ENCODE data around the gene MCRS1. TPM values are rescaled to one million over a fixed set of nuclear protein-coding genes. Genes with fewer than 3 reads are reported as not detected.

Gene MCRS1
- total RNA-seq, 1 donor from 2014 or later, result 97.9 TPM

GRCh38 chr12:49521389-49521788 is 46.6 kb downstream of the MCRS1 start:
- no peak for DNase-seq
- TF ChIP-seq CTCF (IDR thresholded peaks at IDR 0.05; ENCODE audit: borderline replicate concordance), result no peak
- intact Hi-C loops (cut with micrococcal nuclease), result no loop called here
- Histone ChIP-seq H3K27me3 (ENCODE audit: low read depth) (no peaks in the 10 kb centered on the region), H3K9me3 (replicated peaks) (no peaks in the 10 kb centered on the region), H3K36me3 (peaks cover 35% of the 10 kb centered on the region), H3K4me1 (peaks cover 13% of the 10 kb centered on the region), H3K4me3 (no peak overlapping the region), H3K27ac (replicated peaks) (no peak overlapping the region)

- Histone ChIP-seq H3K4me1 (peaks cover 4% of the 10 kb centered on the region), H3K36me3 (peaks cover 21% of the 10 kb centered on the region), H3K4me3 (no peak overlapping the region), H3K9me3 (replicated peaks) (no peaks in the 10 kb centered on the region), H3K27me3 (ENCODE audit: low read depth) (no peaks in the 10 kb centered on the region), H3K27ac (replicated peaks) (no peak overlapping the region)
- no peak for DNase-seq
- TF ChIP-seq CTCF (IDR thresholded peaks at IDR 0.05; ENCODE audit: borderline replicate concordance), result no peak
- intact Hi-C loops (cut with micrococcal nuclease), result no loop called here
Observed at GRCh38 chr12:49519574-49519936, 48.4 kb downstream of the MCRS1 start.

GRCh38 chr12:49518914-49519573 is 48.9 kb downstream of the MCRS1 start:
- intact Hi-C loops (cut with micrococcal nuclease), result no loop called here
- Histone ChIP-seq H3K4me1 (no peaks in the 10 kb centered on the region), H3K9me3 (replicated peaks) (no peaks in the 10 kb centered on the region), H3K27me3 (ENCODE audit: low read depth) (no peaks in the 10 kb centered on the region), H3K27ac (replicated peaks) (no peak overlapping the region), H3K36me3 (peaks cover 21% of the 10 kb centered on the region), H3K4me3 (no peak overlapping the region)
- DNase-seq, result no peak
- no peak for TF ChIP-seq CTCF (IDR thresholded peaks at IDR 0.05; ENCODE audit: borderline replicate concordance)

GRCh38 chr12:49515266-49515665 is 52.7 kb downstream of the MCRS1 start:
- Histone ChIP-seq H3K27me3 (ENCODE audit: low read depth) (no peaks in the 10 kb centered on the region), H3K27ac (replicated peaks) (no peak overlapping the region), H3K9me3 (replicated peaks) (no peaks in the 10 kb centered on the region), H3K36me3 (no peaks in the 10 kb centered on the region), H3K4me3 (no peak overlapping the region), H3K4me1 (peaks cover 5% of the 10 kb centered on the region)
- no peak for TF ChIP-seq CTCF (IDR thresholded peaks at IDR 0.05; ENCODE audit: borderline replicate concordance)
- intact Hi-C loops (cut with micrococcal nuclease), result loop anchor here (2.0 kb wide), 1 partner anchor 156 kb away; no protein-coding TSS in a partner anchor
- no peak for DNase-seq

GRCh38 chr12:49512546-49512945 is 55.4 kb downstream of the MCRS1 start:
- no peak for TF ChIP-seq CTCF (IDR thresholded peaks at IDR 0.05; ENCODE audit: borderline replicate concordance)
- Histone ChIP-seq H3K9me3 (replicated peaks) (no peaks in the 10 kb centered on the region), H3K4me1 (peaks cover 5% of the 10 kb centered on the region), H3K27me3 (ENCODE audit: low read depth) (no peaks in the 10 kb centered on the region), H3K27ac (replicated peaks) (no peak overlapping the region), H3K4me3 (no peak overlapping the region), H3K36me3 (no peaks in the 10 kb centered on the region)
- intact Hi-C loops (cut with micrococcal nuclease), result no loop called here
- no peak for DNase-seq

Measured in left ventricle myocardium inferior (tissue), 1 donor.